Glutamatergic neuron (in vitro differentiated cells): ENCODE data around the gene EXOSC9. TPM values are rescaled to one million over a fixed set of nuclear protein-coding genes. Genes with fewer than 3 reads are reported as not detected.

ENCODE experiments used
- DNase-seq: peaks from one replicate; pipeline ENCODE4 v3.0.0; 2022
- H3K27ac Mint-ChIP-seq: one replicate; pipeline ENCODE4 v1.8.0; 2020; ENCODE audit warnings: mild to moderate bottlenecking, mixed read lengths, inconsistent platforms; ENCODE audit not compliant: unreplicated experiment
- H3K27me3 Mint-ChIP-seq: one replicate; pipeline ENCODE4 v1.8.0; 2020; ENCODE audit warnings: mild to moderate bottlenecking, moderate library complexity, mixed read lengths, inconsistent platforms; ENCODE audit not compliant: unreplicated experiment
- H3K36me3 Mint-ChIP-seq: one replicate; pipeline ENCODE4 v1.8.0; 2020; ENCODE audit warnings: mild to moderate bottlenecking, mixed read lengths, inconsistent platforms; ENCODE audit not compliant: unreplicated experiment
- H3K4me1 Mint-ChIP-seq: one replicate; pipeline ENCODE4 v1.8.0; 2020; ENCODE audit warnings: mild to moderate bottlenecking, low read depth, mixed read lengths, inconsistent platforms; ENCODE audit not compliant: unreplicated experiment
- H3K4me3 Mint-ChIP-seq: one replicate; pipeline ENCODE4 v1.8.0; 2020; ENCODE audit warnings: mild to moderate bottlenecking, mixed read lengths, inconsistent platforms; ENCODE audit not compliant: unreplicated experiment
- H3K9me3 Mint-ChIP-seq: one replicate; pipeline ENCODE4 v1.8.0; 2020; ENCODE audit warnings: mild to moderate bottlenecking, moderate library complexity, mixed read lengths, inconsistent platforms; ENCODE audit not compliant: unreplicated experiment
- CTCF ChIP-seq: fragments of 200-600 bp; sonication (generic); IDR thresholded peaks from one replicate; pipeline ENCODE4 v1.5.0; 2021; ENCODE audit not compliant: partially characterized antibody, unreplicated experiment
- total RNA-seq: library from RNA; stranded (reverse); fragmentation: NEBNext Ultra II Directional; extraction: Animal tissue kit (Norgen Biotek cat#: 25700); gene quantifications from one replicate; pipeline ENCODE4 v1.2.1, GENCODE V29; 2021; ENCODE audit not compliant: unreplicated experiment

The EXOSC9 gene
- total RNA-seq, 1 donor from 2014 or later: 25.4 TPM

DNA sequence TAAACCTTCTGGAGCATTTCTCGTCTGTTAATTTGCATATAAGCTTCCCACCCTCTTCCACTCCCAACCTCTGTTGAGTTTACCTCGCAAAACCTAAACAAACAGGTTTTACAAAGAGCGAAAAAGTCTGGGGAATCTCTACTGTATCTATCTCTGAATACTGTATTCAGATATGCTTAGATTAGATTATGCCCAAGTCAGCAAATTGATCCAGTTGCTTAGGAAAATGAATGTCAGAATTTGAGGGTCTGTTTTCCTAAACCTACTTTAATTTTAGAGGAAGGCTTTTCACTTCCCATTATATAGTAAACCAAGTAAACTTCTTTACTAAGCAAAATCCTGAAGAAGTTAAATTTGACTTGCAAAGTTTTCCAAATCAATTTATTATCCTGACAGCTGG, 15.9 kb downstream of the EXOSC9 start:
- TF ChIP-seq CTCF: no peak
- DNase-seq: no peak
- Mint-ChIP-seq H3K4me3 (no peak overlapping the region), H3K27me3 (peaks cover 2% of the 10 kb centered on the region), H3K27ac (no peak overlapping the region), H3K4me1 (peaks cover 5% of the 10 kb centered on the region), H3K36me3 (no peaks in the 10 kb centered on the region), H3K9me3 (peaks cover 2% of the 10 kb centered on the region)

GRCh38 chr4:121817701-121818100, 16.6 kb downstream of the EXOSC9 start:
- H3K27me3 Mint-ChIP-seq: peaks cover 2% of the 10 kb centered on the region
- H3K4me1 Mint-ChIP-seq: peaks cover 10% of the 10 kb centered on the region
- no peak overlapping the region for H3K4me3 Mint-ChIP-seq
- no peak for TF ChIP-seq CTCF
- H3K27ac Mint-ChIP-seq: no peak overlapping the region
- DNase-seq: no peak
- H3K36me3 Mint-ChIP-seq: no peaks in the 10 kb centered on the region
- peaks cover 2% of the 10 kb centered on the region for H3K9me3 Mint-ChIP-seq

GRCh38 chr4:121818215-121818614, 17.1 kb downstream of the EXOSC9 start:
- Mint-ChIP-seq H3K4me1 (peaks cover 10% of the 10 kb centered on the region), H3K27me3 (peaks cover 2% of the 10 kb centered on the region), H3K27ac (no peak overlapping the region), H3K36me3 (no peaks in the 10 kb centered on the region), H3K4me3 (no peak overlapping the region), H3K9me3 (peaks cover 2% of the 10 kb centered on the region)
- TF ChIP-seq CTCF: no peak
- no peak for DNase-seq

DNA sequence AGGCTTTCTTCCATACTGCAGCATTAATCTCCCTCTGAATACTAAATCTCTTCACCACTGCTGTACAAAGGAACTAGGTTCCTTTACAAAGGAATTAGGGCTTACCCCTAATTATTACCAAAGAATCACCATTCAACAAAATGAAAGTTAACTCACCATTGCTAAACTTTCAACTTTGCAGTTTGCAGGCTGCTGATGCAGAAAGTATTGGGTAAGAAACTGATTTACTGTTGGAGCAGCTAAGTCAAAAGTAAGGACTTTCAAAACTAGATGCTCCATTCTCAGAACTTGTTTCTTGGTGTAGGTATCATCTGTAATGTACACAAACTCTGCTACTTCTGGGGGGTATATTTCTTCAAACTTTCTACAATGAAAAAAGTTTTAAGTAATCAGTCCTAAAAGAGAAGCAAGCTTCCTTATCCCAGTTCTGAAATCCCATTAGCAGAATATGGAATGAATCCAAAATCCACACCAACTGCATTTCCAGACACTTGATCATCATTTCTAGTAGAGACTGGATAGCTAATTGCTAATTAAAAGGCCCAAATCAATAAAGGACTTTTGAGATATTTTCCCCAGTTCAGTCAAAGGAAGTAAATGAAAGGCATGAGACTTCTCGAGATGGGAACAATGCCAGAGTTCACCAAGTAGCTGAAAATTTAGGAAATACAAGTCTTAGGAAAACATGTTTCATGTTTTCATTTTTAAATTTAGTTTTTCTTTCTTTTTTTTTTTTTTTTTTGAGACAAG, 18.3 kb downstream of the EXOSC9 start:
- no peaks in the 10 kb centered on the region for H3K27me3 Mint-ChIP-seq
- H3K9me3 Mint-ChIP-seq: peaks cover 4% of the 10 kb centered on the region
- no peak for TF ChIP-seq CTCF
- no peak for DNase-seq
- no peak overlapping the region for H3K27ac Mint-ChIP-seq
- H3K36me3 Mint-ChIP-seq: no peaks in the 10 kb centered on the region
- peaks cover 10% of the 10 kb centered on the region for H3K4me1 Mint-ChIP-seq
- no peak overlapping the region for H3K4me3 Mint-ChIP-seq

DNA sequence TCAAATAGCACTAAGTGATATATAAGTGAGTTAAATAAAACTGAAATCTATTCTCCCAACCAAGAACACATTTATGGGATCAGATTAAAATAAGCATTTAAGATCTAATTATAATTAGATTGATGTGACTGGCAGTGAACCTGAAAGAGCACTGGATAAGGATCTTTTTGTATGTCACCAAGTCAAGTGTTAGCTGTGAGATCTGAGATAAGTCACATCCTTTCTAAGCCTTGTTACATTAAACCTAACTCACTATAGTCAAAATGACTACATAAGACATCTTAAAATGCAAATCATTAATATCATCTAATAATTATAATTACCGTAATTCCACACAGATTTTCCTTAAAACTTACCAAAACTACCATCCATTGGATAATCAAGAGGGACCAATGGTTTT, 20.9 kb downstream of the EXOSC9 start:
- Mint-ChIP-seq H3K4me1 (peaks cover 10% of the 10 kb centered on the region), H3K9me3 (peaks cover 4% of the 10 kb centered on the region), H3K27me3 (no peaks in the 10 kb centered on the region), H3K36me3 (no peaks in the 10 kb centered on the region), H3K27ac (no peak overlapping the region), H3K4me3 (peak overlapping the region; percentile 94)
- TF ChIP-seq CTCF: no peak
- DNase-seq: no peak
